ENCODE results near the gene DCLRE1A. TPM values are rescaled to one million over a fixed set of nuclear protein-coding genes. Genes with fewer than 3 reads are reported as not detected.

Gene DCLRE1A
- total and polyA plus RNA-seq, 7 donors = 3.0 to 7.5 (median 4.8) TPM

DNA sequence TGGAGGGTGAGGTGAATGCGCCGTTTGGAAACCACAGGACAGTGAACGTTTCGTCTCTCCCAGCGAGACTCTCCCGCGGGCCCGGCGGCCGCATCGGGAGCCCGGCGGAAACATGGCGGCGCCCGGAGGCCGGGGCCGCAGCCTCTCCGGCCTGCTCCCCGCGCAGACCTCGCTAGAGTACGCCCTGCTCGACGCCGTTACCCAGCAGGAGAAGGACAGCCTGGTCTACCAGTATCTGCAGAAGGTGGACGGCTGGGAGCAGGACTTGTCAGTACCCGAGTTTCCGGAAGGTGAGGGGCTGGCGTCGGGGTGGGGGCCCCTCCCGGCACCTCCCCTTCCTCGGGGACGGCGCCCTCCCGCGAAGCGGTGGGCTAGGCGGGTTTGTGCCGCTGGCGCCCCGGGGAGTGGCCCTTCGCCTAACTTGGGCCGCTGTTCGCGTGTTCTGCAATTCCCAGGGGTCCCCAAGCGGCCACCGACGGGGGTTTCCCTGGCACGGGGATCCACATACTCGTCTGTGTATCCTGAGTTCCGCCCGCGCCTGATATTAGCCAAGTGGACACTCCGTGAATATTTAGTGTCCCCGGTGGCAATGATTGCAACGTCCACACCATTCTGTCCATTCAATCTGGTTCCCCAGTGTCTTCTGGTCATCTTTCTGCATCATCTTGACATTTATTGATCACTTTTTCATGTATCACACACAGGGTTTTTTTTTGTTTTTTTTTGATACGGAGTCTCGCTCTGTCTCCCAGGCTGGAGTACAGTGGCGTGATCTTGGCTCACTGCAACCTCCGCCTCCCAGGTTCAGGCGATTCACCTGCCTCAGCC, 1.1 kb upstream of the DCLRE1A start:
- Histone ChIP-seq H3K9me3 (no peaks in the 10 kb centered on the region), H3K27ac (peak overlapping the region; percentile 84 to 91 (median 88)), H3K4me1 (peaks cover 0 to 69% (median 42%) of the 10 kb centered on the region in 4 donors), H3K27me3 (no peaks in the 10 kb centered on the region), H3K36me3 (peaks cover 0 to 16% (median 6%) of the 10 kb centered on the region in 4 donors), H3K4me3 (peak overlapping the region; percentile 64 to 84 (median 76))
- peak; percentile 79 for DNase-seq
- intact Hi-C loops (cut with DNase I) = loop anchor here (2.0 to 5.0 kb wide), 3 partner anchors 54 to 173 kb away; no protein-coding TSS in a partner anchor
- WGBS, 2 donors = 0 to 1% methylated on average over 62 of the region's 62 CpGs
- TF ChIP-seq, protein P1, sequence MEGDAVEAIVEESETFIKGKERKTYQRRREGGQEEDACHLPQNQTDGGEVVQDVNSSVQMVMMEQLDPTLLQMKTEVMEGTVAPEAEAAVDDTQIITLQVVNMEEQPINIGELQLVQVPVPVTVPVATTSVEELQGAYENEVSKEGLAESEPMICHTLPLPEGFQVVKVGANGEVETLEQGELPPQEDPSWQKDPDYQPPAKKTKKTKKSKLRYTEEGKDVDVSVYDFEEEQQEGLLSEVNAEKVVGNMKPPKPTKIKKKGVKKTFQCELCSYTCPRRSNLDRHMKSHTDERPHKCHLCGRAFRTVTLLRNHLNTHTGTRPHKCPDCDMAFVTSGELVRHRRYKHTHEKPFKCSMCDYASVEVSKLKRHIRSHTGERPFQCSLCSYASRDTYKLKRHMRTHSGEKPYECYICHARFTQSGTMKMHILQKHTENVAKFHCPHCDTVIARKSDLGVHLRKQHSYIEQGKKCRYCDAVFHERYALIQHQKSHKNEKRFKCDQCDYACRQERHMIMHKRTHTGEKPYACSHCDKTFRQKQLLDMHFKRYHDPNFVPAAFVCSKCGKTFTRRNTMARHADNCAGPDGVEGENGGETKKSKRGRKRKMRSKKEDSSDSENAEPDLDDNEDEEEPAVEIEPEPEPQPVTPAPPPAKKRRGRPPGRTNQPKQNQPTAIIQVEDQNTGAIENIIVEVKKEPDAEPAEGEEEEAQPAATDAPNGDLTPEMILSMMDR (IDR thresholded peaks at IDR 0.05) = peak in 1 of 4 experiments; percentile 40
- TF ChIP-seq EP300 (IDR thresholded peaks at IDR 0.05) (no peak), POLR2AphosphoS5 (IDR thresholded peaks at IDR 0.05) (no peak), POLR2A (IDR thresholded peaks at IDR 0.05) (no peak)

DNA sequence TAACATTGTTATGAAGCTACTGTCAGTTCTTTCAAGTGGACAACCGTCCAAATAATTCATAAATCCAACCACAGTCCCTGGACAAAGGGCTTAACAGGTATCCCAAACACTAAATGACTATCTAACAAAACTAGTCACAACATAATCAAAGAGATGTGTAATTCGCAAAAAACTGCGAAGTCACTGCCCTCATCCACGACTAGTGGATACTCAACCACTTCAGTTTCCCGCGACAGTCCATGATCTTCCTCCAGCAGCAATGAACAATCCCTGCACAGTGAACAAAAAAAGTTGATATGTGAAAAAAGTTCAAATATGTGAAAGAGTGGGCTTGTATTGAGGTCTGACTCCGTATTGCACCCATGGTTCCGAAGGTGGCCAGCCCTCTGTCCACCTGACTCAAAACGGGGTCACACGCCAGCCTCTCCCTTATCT, 287 bp downstream of the DCLRE1A start:
- 5 to 18% methylated on average over 10 of the region's 10 CpGs for WGBS, 2 donors
- no peaks in the 10 kb centered on the region for H3K9me3 ChIP-seq
- no peak for DNase-seq
- intact Hi-C loops (cut with DNase I) = loop anchor here (2.0 to 5.0 kb wide), 3 partner anchors 53 to 171 kb away; no protein-coding TSS in a partner anchor
- peak overlapping the region; percentile 64 to 84 (median 76) for H3K4me3 ChIP-seq
- TF ChIP-seq EP300 (IDR thresholded peaks at IDR 0.05) (no peak), POLR2AphosphoS5 (IDR thresholded peaks at IDR 0.05) (no peak), POLR2A (IDR thresholded peaks at IDR 0.05) (no peak)
- TF ChIP-seq, protein P1 (IDR thresholded peaks at IDR 0.05) = no peak
- no peaks in the 10 kb centered on the region for H3K27me3 ChIP-seq
- peaks cover 0 to 63% (median 39%) of the 10 kb centered on the region in 4 donors for H3K4me1 ChIP-seq
- peaks cover 0 to 2% (median 0%) of the 10 kb centered on the region in 4 donors for H3K36me3 ChIP-seq
- H3K27ac ChIP-seq = peak overlapping the region; percentile 84 to 91 (median 88)

DNA sequence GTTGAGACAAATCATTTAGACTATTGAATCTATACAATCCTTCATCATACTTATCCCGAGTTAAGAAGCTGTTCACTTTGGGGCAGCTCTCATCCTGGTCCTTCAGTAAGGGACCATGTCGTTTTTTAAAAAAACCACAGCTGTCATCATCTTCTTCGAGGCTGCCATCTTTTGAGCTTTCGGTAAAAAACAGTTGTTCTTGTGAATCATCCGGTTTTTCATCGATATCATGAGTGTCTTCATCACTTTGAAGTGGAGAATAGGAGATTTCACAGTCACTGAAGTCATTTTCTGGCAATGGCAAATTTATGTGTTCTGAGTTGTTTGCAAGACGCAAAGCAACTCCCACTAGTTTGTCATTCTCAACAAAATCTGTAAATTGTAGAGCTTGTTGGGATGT, 3.9 kb downstream of the DCLRE1A start:
- peaks cover 0 to 30% (median 15%) of the 10 kb centered on the region in 4 donors for H3K4me1 ChIP-seq
- 92 to 96% methylated on average over 7 of the region's 7 CpGs for WGBS, 2 donors
- H3K9me3 ChIP-seq = no peaks in the 10 kb centered on the region
- H3K27me3 ChIP-seq = no peaks in the 10 kb centered on the region
- H3K4me3 ChIP-seq = no peak overlapping the region
- TF ChIP-seq EP300 (IDR thresholded peaks at IDR 0.05) (no peak), POLR2A (IDR thresholded peaks at IDR 0.05) (no peak), POLR2AphosphoS5 (IDR thresholded peaks at IDR 0.05) (no peak)
- TF ChIP-seq, protein P1 (IDR thresholded peaks at IDR 0.05) = no peak
- peaks cover 0 to 21% (median 0%) of the 10 kb centered on the region in 4 donors for H3K36me3 ChIP-seq
- H3K27ac ChIP-seq = no peak overlapping the region
- DNase-seq = no peak
- intact Hi-C loops (cut with DNase I) = loop anchor here (5.0 kb wide), 2 partner anchors 143 to 168 kb away; no protein-coding TSS in a partner anchor

DNA sequence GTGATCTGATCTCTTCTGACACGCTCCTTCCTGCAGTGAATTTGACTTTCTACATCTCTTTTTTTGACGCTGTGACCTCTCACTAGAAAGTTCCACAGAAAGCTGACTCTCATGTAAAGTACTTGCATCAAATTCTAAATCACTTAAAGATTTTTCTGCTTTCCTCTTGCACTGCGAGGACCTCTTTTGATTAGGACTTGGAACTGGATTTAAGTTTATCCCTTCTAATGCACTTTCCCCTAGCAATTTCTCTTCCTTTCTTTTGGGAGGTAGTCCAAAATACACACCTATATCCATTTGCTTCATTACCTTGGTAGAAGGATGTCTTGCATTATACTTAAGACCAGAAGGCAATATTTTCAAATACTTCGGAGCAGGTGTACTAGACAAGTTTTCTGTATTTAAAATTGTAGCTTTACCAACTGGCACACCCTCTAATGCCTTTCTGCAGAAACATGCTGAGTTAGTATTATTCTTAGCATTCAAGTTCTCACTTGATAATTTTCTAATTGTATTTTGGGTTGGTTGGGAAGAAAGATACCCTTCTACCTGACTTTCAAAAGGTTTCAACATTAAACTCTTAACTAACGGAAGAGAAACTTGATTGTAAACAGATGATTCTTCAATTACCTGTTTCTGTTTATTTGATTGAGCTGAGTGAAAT, 4.6 kb downstream of the DCLRE1A start:
- DNase-seq = no peak
- TF ChIP-seq, protein P1 (IDR thresholded peaks at IDR 0.05) = no peak
- TF ChIP-seq POLR2AphosphoS5 (IDR thresholded peaks at IDR 0.05) (no peak), EP300 (IDR thresholded peaks at IDR 0.05) (no peak), POLR2A (IDR thresholded peaks at IDR 0.05) (no peak)
- Histone ChIP-seq H3K4me3 (no peak overlapping the region), H3K27me3 (no peaks in the 10 kb centered on the region), H3K36me3 (peaks cover 0 to 27% (median 2%) of the 10 kb centered on the region in 4 donors), H3K27ac (no peak overlapping the region), H3K4me1 (peaks cover 0 to 30% (median 15%) of the 10 kb centered on the region in 4 donors), H3K9me3 (no peaks in the 10 kb centered on the region)
- 92 to 94% methylated on average over 5 of the region's 5 CpGs for WGBS, 2 donors
- intact Hi-C loops (cut with DNase I) = no loop called here

All from sigmoid colon (tissue), 7 donors.